K562 (cell line): Measurements from ENCODE around the gene TSPAN14. TPM values are rescaled to one million over a fixed set of nuclear protein-coding genes. Genes with fewer than 3 reads are reported as not detected.

Experiments
- ATAC-seq: fragments of 200-7000 bp; cut with Tn5 transposase; 3 replicates; pipeline ENCODE4 v1.9.1; 2020; ENCODE audit warnings: moderate library complexity
- BruUV-seq: library from RNA; stranded (reverse); fragments of 400-500 nt; replicated peaks from 2 replicates; lab custom pipeline; 2021; lab: Mats Ljungman, UMichigan
- CTCF ChIA-PET: fragments of 300-600 bp; formaldehyde crosslinking; extraction: SDS; loops from one replicate; lab custom pipeline; 2021; ENCODE audit warnings: low intra/inter-chr PET ratio; lab: Yijun Ruan, JAX
- POLR2A ChIA-PET: fragments of 300-600, 350-650 bp; sonication (Branson Sonifier 250); formaldehyde crosslinking; extraction: SDS; loops from one replicate; lab custom pipeline; 2021; ENCODE audit warnings: antibody characterized with exemption, inconsistent platforms; lab: Yijun Ruan, JAX
- DNase-seq, 4 experiments: peaks; one replicate each; pipeline versions ENCODE4 v3.0.0 to v3.0.0-alpha.2; 2011 to 2018; ENCODE audit warnings: low spot score in 3 of 4, mixed read lengths in 3 of 4; ENCODE audit errors: extremely low read depth in 1 of 4
- FAIRE-seq: peaks from 2 replicates; lab custom pipeline; 2011; peaks lifted over from hg19 to GRCh38; lab: Jason Lieb, UNC
- H2AFZ ChIP-seq: 2 replicates; pipeline ENCODE4 v1.6.0; 2011; ENCODE audit warnings: low read depth, low read length, control low read depth, inconsistent platforms
- H3K27ac ChIP-seq: fragments of 200-600 bp; 3 replicates; pipeline ENCODE4 v1.8.0; 2011; ENCODE audit warnings: low read depth, mild to moderate bottlenecking, control low read depth, inconsistent platforms, low read length, moderate library complexity, mixed read lengths; ENCODE audit errors: extremely low read depth
- H3K27me3 ChIP-seq, 2 experiments: fragments of 300-600 bp in 1 of 2; 2 replicates in 1 of 2; 3 replicates in 1 of 2; pipeline versions ENCODE4 v1.6.0 to v1.8.0; 2011; ENCODE audit warnings: inconsistent platforms in 2 of 2, low read length in 2 of 2, mild to moderate bottlenecking in 1 of 2, mixed read lengths in 1 of 2, moderate library complexity in 1 of 2; ENCODE audit not compliant: control insufficient read depth in 2 of 2, insufficient read depth in 2 of 2
- H3K36me3 ChIP-seq: fragments of 300-600 bp; 3 replicates; pipeline ENCODE4 v1.8.0; 2011; ENCODE audit warnings: mild to moderate bottlenecking, low read length, inconsistent platforms; ENCODE audit not compliant: control insufficient read depth, insufficient read depth
- H3K4me1 ChIP-seq, 2 experiments: fragments of 200-600 bp in 1 of 2; replicated peaks in 1 of 2; 2 replicates in 1 of 2; 3 replicates in 1 of 2; pipeline versions ENCODE4 v1.5.1 to v1.8.0; 2011; ENCODE audit warnings: inconsistent platforms in 2 of 2, low read length in 2 of 2, mild to moderate bottlenecking in 1 of 2, mixed read lengths in 1 of 2, moderate library complexity in 1 of 2; ENCODE audit not compliant: control insufficient read depth in 2 of 2, insufficient read depth in 2 of 2
- H3K4me2 ChIP-seq: 2 replicates; pipeline ENCODE4 v1.6.1; 2011; ENCODE audit warnings: low read length, control low read depth, inconsistent platforms, mixed read lengths; ENCODE audit not compliant: insufficient read depth
- H3K4me3 ChIP-seq: fragments of 200-600 bp; sonication (generic), shearing (Covaris generic); 2 replicates; pipeline ENCODE4 v1.5.1; 2016; ENCODE audit warnings: control low read depth, inconsistent platforms
- H3K79me2 ChIP-seq: fragments of 200-600 bp; 3 replicates; pipeline ENCODE4 v1.8.0; 2011; ENCODE audit warnings: low read length, inconsistent platforms; ENCODE audit not compliant: control insufficient read depth, insufficient read depth
- H3K9ac ChIP-seq, 2 experiments: 2 replicates each; pipeline versions ENCODE4 v1.6.0 to v1.6.1; 2011; ENCODE audit warnings: low read depth in 2 of 2, low read length in 2 of 2, control low read depth in 1 of 2, inconsistent platforms in 1 of 2, mild to moderate bottlenecking in 1 of 2, mixed read lengths in 1 of 2; ENCODE audit not compliant: insufficient read depth in 1 of 2
- H3K9me1 ChIP-seq: one replicate; pipeline ENCODE4 v1.6.0; 2011; ENCODE audit warnings: inconsistent platforms, mild to moderate bottlenecking, low read length, moderate library complexity; ENCODE audit not compliant: control insufficient read depth, insufficient read depth
- H3K9me3 ChIP-seq: replicated peaks from 2 replicates; pipeline ENCODE4 v1.5.1; 2011; ENCODE audit warnings: low read depth, low read length, inconsistent platforms; ENCODE audit not compliant: control insufficient read depth, insufficient read depth
- H4K20me1 ChIP-seq: replicated peaks from 2 replicates; pipeline ENCODE4 v1.6.1; 2011; ENCODE audit warnings: low read length, inconsistent platforms, mixed read lengths; ENCODE audit not compliant: control insufficient read depth, insufficient read depth
- BRCA1 ChIP-seq, 2 experiments: fragments of 450-650 bp in 1 of 2; sonication (generic) in 1 of 2; formaldehyde crosslinking in 1 of 2; IDR thresholded peaks; 2 replicates each; pipeline versions ENCODE4 v1.5.0 to v1.6.1; 2017 to 2020; ENCODE audit warnings: mild to moderate bottlenecking in 1 of 2, missing genetic modification reagents in 1 of 2
- CC2D1A ChIP-seq: fragments of 450-650 bp; IDR thresholded peaks from 2 replicates; pipeline ENCODE4 v1.6.1; 2017; ENCODE audit warnings: mild to moderate bottlenecking
- ESRRB ChIP-seq: fragments of 250-450 bp; sonication (Bioruptor Pico); IDR thresholded peaks from 2 replicates; pipeline ENCODE4 v1.5.0; 2020; ENCODE audit warnings: mild to moderate bottlenecking, moderate library complexity, borderline replicate concordance
- FOXK1 ChIP-seq: sonication (generic); formaldehyde crosslinking; IDR thresholded peaks from 2 replicates; pipeline ENCODE4 v1.8.0; 2022; ENCODE audit warnings: missing genetic modification reagents, mild to moderate bottlenecking, borderline replicate concordance
- GABPA ChIP-seq: fragments of 200-800 bp; sonication (Bioruptor generic); conservative IDR thresholded peaks from 2 replicates; pipeline ENCODE4 v1.6.1; 2016; ENCODE audit warnings: low read depth, missing genetic modification characterization, missing compliant biosample characterization
- GATAD2A ChIP-seq: fragments of 450-650 bp; IDR thresholded peaks from 2 replicates; pipeline ENCODE4 v1.6.1; 2017
- MXD1 ChIP-seq: fragments of 250-450 bp; sonication (Bioruptor Pico); IDR thresholded peaks from 2 replicates; pipeline ENCODE4 v1.8.0; 2021; ENCODE audit warnings: borderline replicate concordance, mild to moderate bottlenecking, moderate library complexity; ENCODE audit not compliant: poor library complexity, severe bottlenecking
- NFIX ChIP-seq: fragments of 250-450 bp; sonication (Bioruptor Pico); IDR thresholded peaks from 2 replicates; pipeline ENCODE4 v1.4.0; 2020; ENCODE audit warnings: low read depth, mild to moderate bottlenecking, moderate library complexity
- POLR2H ChIP-seq: IDR thresholded peaks from 2 replicates; pipeline ENCODE4 v1.6.1; 2016; ENCODE audit warnings: missing genetic modification characterization, low read depth, mild to moderate bottlenecking, control low read depth, missing compliant biosample characterization, moderate library complexity
- RCOR1 ChIP-seq, 2 experiments: IDR thresholded peaks; 2 replicates each; pipeline ENCODE4 v1.6.1; 2012; ENCODE audit warnings: low read depth in 2 of 2, low read length in 2 of 2, borderline replicate concordance in 1 of 2, improper control_type of control experiment in 1 of 2
- TEAD2 ChIP-seq: fragments of 450-650 bp; IDR thresholded peaks from 2 replicates; pipeline ENCODE4 v1.6.1; 2016; ENCODE audit warnings: missing genetic modification characterization, control low read depth, missing compliant biosample characterization
- TEAD4 ChIP-seq, 2 experiments: sonication (generic) in 1 of 2; formaldehyde crosslinking in 1 of 2; IDR thresholded peaks; 2 replicates each; pipeline versions ENCODE4 v1.6.1 to v1.8.0; 2012 to 2022; ENCODE audit warnings: borderline replicate concordance in 1 of 2, inconsistent platforms in 1 of 2, low read length in 1 of 2, mild to moderate bottlenecking in 1 of 2, missing genetic modification reagents in 1 of 2
- WHSC1 ChIP-seq: IDR thresholded peaks from one replicate; pipeline ENCODE4 v1.6.1; 2012; ENCODE audit warnings: low read length, control low read depth, inconsistent platforms
- ZNF316 ChIP-seq: fragments of 450-650 bp; IDR thresholded peaks from 2 replicates; pipeline ENCODE4 v1.6.1; 2016
- ZNF561 ChIP-seq: fragments of 450-650 bp; formaldehyde crosslinking; conservative IDR thresholded peaks from 2 replicates; pipeline ENCODE4 v1.4.0; 2020; ENCODE audit warnings: mild to moderate bottlenecking, moderate library complexity
- WGBS: fragments of 100-300 bp; shearing (Covaris generic); methylation state at CpG from one replicate; pipeline ENCODE4 v1.1.6; 2016; ENCODE audit warnings: low coverage, mixed read lengths; ENCODE audit not compliant: insufficient coverage; ENCODE audit errors: missing lambda C conversion rate; 5-methylcytosine and 5-hydroxymethylcytosine counted together
- in situ Hi-C: fragments of 300-500 bp; cut with MboI; formaldehyde crosslinking; loops from 4 replicates; pipeline ENCODE4 v1.15.0; 2018; ENCODE audit warnings: inconsistent platforms, mixed read lengths
- intact Hi-C: fragments of 100-400 bp; cut with micrococcal nuclease; formaldehyde crosslinking; loops from 2 replicates; pipeline ENCODE4 v1.14.2; 2022
- polyA plus RNA-seq, 8 experiments: library from polyadenylated mRNA; depleted of rRNA in 4 of 8; stranded (reverse) in 5 of 8; unstranded in 3 of 8; fragments of >200 nt; fragmentation: Nextera tagmentation in 2 of 8; fragmentation: Illumina TruSeq in 1 of 8; extraction: Ambion mirVana in 2 of 8; extraction: Trizol in 1 of 8; gene quantifications; 2 replicates each; pipeline versions ENCODE4 v1.2.1 to v1.2.3, GENCODE V29; 2011 to 2014; ENCODE audit warnings: inconsistent platforms in 1 of 8, missing spikeins in 1 of 8
- total RNA-seq, 7 experiments: library from RNA; depleted of rRNA in 6 of 7; stranded (reverse); fragments of >200 nt in 6 of 7; fragmentation: Illumina TruSeq in 2 of 7; extraction: Trizol in 2 of 7; gene quantifications; 2 replicates each; pipeline versions ENCODE4 v1.2.1 to v1.2.3, GENCODE V29; 2011 to 2021; ENCODE audit warnings: low replicate concordance in 1 of 7

Gene TSPAN14
- total and polyA plus RNA-seq, 9 of the 15 experiments (the other 6 are each of a cell fraction or from before 2014, with no cell fraction given), result 5.8 to 92.9 (median 23.3) TPM

DNA sequence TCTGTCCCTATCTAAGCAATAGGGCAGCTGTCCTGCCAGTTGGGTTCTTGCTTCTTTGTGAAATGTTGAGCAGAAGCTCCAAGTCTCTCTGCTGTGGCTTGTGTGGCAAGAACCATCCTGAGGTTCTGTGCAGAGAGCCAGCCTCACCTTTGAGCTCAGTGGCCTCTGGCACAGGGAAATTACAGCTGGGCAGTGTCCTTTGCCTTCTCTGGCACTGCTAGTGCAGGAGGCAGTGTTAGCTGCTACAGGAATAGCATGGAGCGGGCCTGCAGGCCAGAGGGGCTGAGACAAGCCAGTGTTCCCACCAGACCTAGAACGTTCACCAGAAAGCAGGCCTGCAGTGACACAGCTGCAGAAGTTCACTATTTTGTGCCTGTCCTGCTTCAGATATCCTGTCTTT is 44.0 kb upstream of the TSPAN14 start:
- ChIA-PET CTCF (no interaction called here), POLR2A (interaction anchor here (0.6 to 1.2 kb wide), 3 partner anchors 22 to 34 kb away, joined by 3 read pairs; no protein-coding TSS in a partner anchor)
- TF ChIP-seq ESRRB, result no peak
- no peak for TF ChIP-seq ZNF316
- no peak for TF ChIP-seq WHSC1
- no peak for TF ChIP-seq GABPA (tag)
- TF ChIP-seq NFIX (CRISPR knock-in tag), result no peak
- no peak for TF ChIP-seq RCOR1 (IDR thresholded peaks at IDR 0.05; ENCODE audit: borderline replicate concordance in 1 of 2, low read depth in 2 of 2, low read length in 2 of 2)
- TF ChIP-seq MXD1 (CRISPR knock-in tag), result no peak
- TF ChIP-seq TEAD4 (IDR thresholded peaks at IDR 0.05; ENCODE audit: low read length), result no peak
- no peak for TF ChIP-seq TEAD4 (CRISPR knock-in tag; IDR thresholded peaks at IDR 0.05; ENCODE audit: borderline replicate concordance)
- TF ChIP-seq FOXK1 (CRISPR knock-in tag), result no peak
- TF ChIP-seq BRCA1 (IDR thresholded peaks at IDR 0.05), result no peak
- TF ChIP-seq BRCA1 (CRISPR knock-in tag; IDR thresholded peaks at IDR 0.05), result no peak
- no peak for TF ChIP-seq ZNF561 (CRISPR knock-in tag)
- TF ChIP-seq TEAD2 (tag), result no peak
- TF ChIP-seq POLR2H (tag), result no peak
- TF ChIP-seq GATAD2A, result no peak
- TF ChIP-seq CC2D1A, result no peak
- 0% methylated on average over 1 of the region's 2 CpGs for WGBS
- no peak overlapping the region for H3K4me2 ChIP-seq
- ATAC-seq, result no peak
- no peaks in the 10 kb centered on the region for H3K9me1 ChIP-seq
- no TSS peak for BruUV-seq
- H2AFZ ChIP-seq, result no peak overlapping the region
- DNase-seq, result no peak
- peaks cover 10 to 31% of the 10 kb centered on the region in 2 experiments for H3K27me3 ChIP-seq
- H3K4me1 ChIP-seq, result peaks cover 17 to 26% of the 10 kb centered on the region in 2 experiments
- no peaks in the 10 kb centered on the region for H4K20me1 ChIP-seq
- no peak overlapping the region for H3K4me3 ChIP-seq
- H3K27ac ChIP-seq, result no peak overlapping the region
- intact Hi-C loops (no loop called here), in situ Hi-C loops (no loop called here)
- H3K9me3 ChIP-seq, result no peaks in the 10 kb centered on the region
- H3K9ac ChIP-seq, result peak overlapping the region in 1 of 2 experiments; percentile 17; a peak in 1 of 4 replicates
- no peaks in the 10 kb centered on the region for H3K79me2 ChIP-seq
- no peaks in the 10 kb centered on the region for H3K36me3 ChIP-seq
- no peak for FAIRE-seq
